DOHH2 (cell line): ENCODE measurements around the gene CRMP1.

Experiments
- H3F3A ChIP-seq: fragments of 200-600 bp; sonication (generic), shearing (Covaris generic); 2 replicates; pipeline ENCODE4 v1.6.0; 2016; ENCODE audit warnings: antibody characterized with exemption, mild to moderate bottlenecking; ENCODE audit not compliant: control insufficient read depth, insufficient read depth
- H3K27ac ChIP-seq: fragments of 200-600 bp; sonication (generic); 2 replicates; pipeline ENCODE4 v1.5.1; 2014; ENCODE audit warnings: low read depth, mild to moderate bottlenecking, low read length, moderate library complexity
- H3K27me3 ChIP-seq: fragments of 200-600 bp; sonication (generic); 2 replicates; pipeline ENCODE4 v1.6.1; 2014; ENCODE audit warnings: mild to moderate bottlenecking, low read length, mixed read lengths; ENCODE audit not compliant: control insufficient read depth
- H3K36me3 ChIP-seq: fragments of 200-600 bp; sonication (generic); 2 replicates; pipeline ENCODE4 v1.6.1; 2014; ENCODE audit warnings: mild to moderate bottlenecking, low read length, moderate library complexity, mixed read lengths; ENCODE audit not compliant: control insufficient read depth
- H3K4me1 ChIP-seq: fragments of 200-600 bp; sonication (generic); 2 replicates; pipeline ENCODE4 v1.6.1; 2014; ENCODE audit warnings: mild to moderate bottlenecking, low read length, mixed read lengths; ENCODE audit not compliant: control insufficient read depth
- H3K4me2 ChIP-seq: fragments of 200-600 bp; sonication (generic); 2 replicates; pipeline ENCODE4 v1.6.0; 2014; ENCODE audit warnings: mild to moderate bottlenecking, low read length, moderate library complexity
- H3K4me3 ChIP-seq: fragments of 200-600 bp; sonication (generic); 2 replicates; pipeline ENCODE4 v1.5.1; 2014; ENCODE audit warnings: mild to moderate bottlenecking, low read length, mixed read lengths
- H3K79me2 ChIP-seq: fragments of 200-600 bp; sonication (generic); 2 replicates; pipeline ENCODE4 v1.6.1; 2014; ENCODE audit warnings: mild to moderate bottlenecking, low read length, mixed read lengths; ENCODE audit not compliant: control insufficient read depth
- H3K9me2 ChIP-seq: fragments of 200-600 bp; sonication (generic); replicated peaks from 2 replicates; pipeline ENCODE4 v1.6.1; 2014; ENCODE audit warnings: mild to moderate bottlenecking, low read length, mixed read lengths; ENCODE audit not compliant: control insufficient read depth
- H3K9me3 ChIP-seq: fragments of 200-600 bp; sonication (generic); 2 replicates; pipeline ENCODE4 v1.6.1; 2014; ENCODE audit warnings: antibody characterized with exemption, low read length, mixed read lengths; ENCODE audit not compliant: control insufficient read depth, insufficient read depth
- H4K20me1 ChIP-seq: fragments of 200-600 bp; sonication (generic); 2 replicates; pipeline ENCODE4 v1.6.0; 2014; ENCODE audit warnings: low read depth, mild to moderate bottlenecking, antibody characterized with exemption, low read length, moderate library complexity; ENCODE audit not compliant: control insufficient read depth, insufficient read depth
- CTCF ChIP-seq: fragments of 200-600 bp; sonication (generic); IDR thresholded peaks from one replicate; pipeline ENCODE4 v1.5.1; 2014; ENCODE audit warnings: antibody characterized with exemption, mild to moderate bottlenecking, low read depth, low read length; ENCODE audit not compliant: poor library complexity, severe bottlenecking
- EZH2phosphoT487 ChIP-seq: fragments of 200-600 bp; sonication (generic); IDR thresholded peaks from 2 replicates; pipeline ENCODE4 v1.6.1; 2017; ENCODE audit warnings: borderline replicate concordance, mild to moderate bottlenecking, antibody characterized with exemption, low read length, moderate library complexity, mixed read lengths

CRMP1 gene

GRCh38 chr4:5815641-5816040 lies 77.2 kb downstream of the CRMP1 start:
- no peaks in the 10 kb centered on the region for H3K79me2 ChIP-seq

GRCh38 chr4:5814421-5814820 lies 78.5 kb downstream of the CRMP1 start:
- H3K27ac ChIP-seq, result no peak overlapping the region
- H3K36me3 ChIP-seq, result no peaks in the 10 kb centered on the region
- no peaks in the 10 kb centered on the region for H3K9me3 ChIP-seq
- H3K4me2 ChIP-seq, result no peak overlapping the region
- no peak overlapping the region for H3K4me3 ChIP-seq
- H3K79me2 ChIP-seq, result no peaks in the 10 kb centered on the region
- TF ChIP-seq CTCF (no peak), EZH2phosphoT487 (no peak)
- H3K4me1 ChIP-seq, result no peaks in the 10 kb centered on the region
- H3F3A ChIP-seq, result no peaks in the 10 kb centered on the region
- H3K27me3 ChIP-seq, result no peaks in the 10 kb centered on the region
- H4K20me1 ChIP-seq, result no peaks in the 10 kb centered on the region
- H3K9me2 ChIP-seq, result no peaks in the 10 kb centered on the region

More at GRCh38 chr4:5815641-5816040, 77.2 kb downstream of the CRMP1 start:
- TF ChIP-seq CTCF (no peak), EZH2phosphoT487 (no peak)
- no peaks in the 10 kb centered on the region for H3K4me1 ChIP-seq
- H3K9me3 ChIP-seq, result no peaks in the 10 kb centered on the region
- no peaks in the 10 kb centered on the region for H4K20me1 ChIP-seq
- no peaks in the 10 kb centered on the region for H3K36me3 ChIP-seq
- no peaks in the 10 kb centered on the region for H3K27me3 ChIP-seq
- H3K27ac ChIP-seq, result no peak overlapping the region
- no peaks in the 10 kb centered on the region for H3K9me2 ChIP-seq
- no peak overlapping the region for H3K4me2 ChIP-seq
- no peak overlapping the region for H3K4me3 ChIP-seq
- H3F3A ChIP-seq, result no peaks in the 10 kb centered on the region

- Histone ChIP-seq H3K4me2 (no peak overlapping the region), H3F3A (no peaks in the 10 kb centered on the region), H3K36me3 (no peaks in the 10 kb centered on the region), H3K9me2 (no peaks in the 10 kb centered on the region), H3K9me3 (no peaks in the 10 kb centered on the region), H3K27me3 (no peaks in the 10 kb centered on the region), H4K20me1 (no peaks in the 10 kb centered on the region), H3K27ac (no peak overlapping the region), H3K4me3 (no peak overlapping the region), H3K4me1 (no peaks in the 10 kb centered on the region), H3K79me2 (no peaks in the 10 kb centered on the region)
- TF ChIP-seq CTCF (no peak), EZH2phosphoT487 (no peak)
Observed at GRCh38 chr4:5813882-5814255, 79.0 kb downstream of the CRMP1 start.
